GM23338 (cell line): ENCODE data around the gene DOK7. TPM values are rescaled to one million over a fixed set of nuclear protein-coding genes. Genes with fewer than 3 reads are reported as not detected.

Experiments
- ATAC-seq: fragments of 200-7000 bp; cut with Tn5 transposase; 3 replicates; pipeline ENCODE4 v1.9.1; 2020
- DNase-seq: peaks from one replicate; pipeline ENCODE4 v3.0.0-alpha.2; 2015; ENCODE audit warnings: low spot score
- H2AFZ ChIP-seq: fragments of 200-600 bp; sonication (generic); 2 replicates; pipeline ENCODE4 v1.8.0; 2016; ENCODE audit warnings: antibody characterized with exemption, mild to moderate bottlenecking, moderate library complexity
- H3F3A ChIP-seq: fragments of 200-600 bp; sonication (generic); replicated peaks from 2 replicates; pipeline ENCODE4 v1.8.0; 2017; ENCODE audit warnings: antibody characterized with exemption, mixed run types, low read depth
- H3K27ac ChIP-seq: fragments of 200-600 bp; sonication (generic); 2 replicates; pipeline ENCODE4 v1.6.1; 2016; ENCODE audit warnings: low read depth
- H3K27me3 ChIP-seq: fragments of 200-600 bp; sonication (generic); 2 replicates; pipeline ENCODE4 v1.8.0; 2016; ENCODE audit warnings: mild to moderate bottlenecking, mixed run types, moderate library complexity; ENCODE audit not compliant: insufficient read depth
- H3K36me3 ChIP-seq: fragments of 200-600 bp; sonication (generic); 2 replicates; pipeline ENCODE4 v1.8.0; 2016; ENCODE audit warnings: mild to moderate bottlenecking; ENCODE audit not compliant: insufficient read depth
- H3K4me1 ChIP-seq: fragments of 200-600 bp; sonication (generic); 2 replicates; pipeline ENCODE4 v1.8.0; 2016; ENCODE audit warnings: mild to moderate bottlenecking, moderate library complexity; ENCODE audit not compliant: insufficient read depth
- H3K4me2 ChIP-seq: fragments of 200-600 bp; sonication (generic); 2 replicates; pipeline ENCODE4 v1.7.1; 2017; ENCODE audit warnings: mixed run types
- H3K4me3 ChIP-seq: fragments of 200-600 bp; sonication (generic); 2 replicates; pipeline ENCODE4 v1.6.1; 2016; ENCODE audit warnings: mixed run types
- H3K79me2 ChIP-seq: fragments of 200-600 bp; sonication (generic); replicated peaks from 2 replicates; pipeline ENCODE4 v1.8.0; 2017; ENCODE audit warnings: mild to moderate bottlenecking; ENCODE audit not compliant: insufficient read depth
- H3K9me2 ChIP-seq: fragments of 200-600 bp; sonication (generic); 2 replicates; pipeline ENCODE4 v1.8.0; 2017; ENCODE audit not compliant: insufficient read depth
- H4K20me1 ChIP-seq: fragments of 200-600 bp; sonication (generic); replicated peaks from 2 replicates; pipeline ENCODE4 v1.8.0; 2017; ENCODE audit warnings: mild to moderate bottlenecking; ENCODE audit not compliant: insufficient read depth
- H3K27ac Mint-ChIP-seq: 2 replicates; pipeline ENCODE4 v1.8.0; 2020; ENCODE audit warnings: inconsistent platforms, mild to moderate bottlenecking, moderate library complexity, mixed read lengths
- H3K27me3 Mint-ChIP-seq: 3 replicates; pipeline ENCODE4 v1.8.0; 2022; ENCODE audit warnings: low read depth, mild to moderate bottlenecking, moderate library complexity, mixed read lengths, inconsistent platforms; ENCODE audit not compliant: insufficient read depth, poor library complexity
- H3K36me3 Mint-ChIP-seq: 3 replicates; pipeline ENCODE4 v1.8.0; 2021; ENCODE audit warnings: low read depth, mild to moderate bottlenecking, inconsistent platforms, moderate library complexity, mixed read lengths
- H3K4me1 Mint-ChIP-seq: 3 replicates; pipeline ENCODE4 v1.8.0; 2020; ENCODE audit warnings: mild to moderate bottlenecking, inconsistent platforms, mixed read lengths
- H3K4me3 Mint-ChIP-seq: 3 replicates; pipeline ENCODE4 v1.8.0; 2021; ENCODE audit warnings: moderate library complexity, mild to moderate bottlenecking, inconsistent platforms, mixed read lengths
- H3K9me3 Mint-ChIP-seq: 3 replicates; pipeline ENCODE4 v1.8.0; 2020; ENCODE audit warnings: moderate library complexity, mild to moderate bottlenecking, inconsistent platforms, mixed read lengths
- CREB1 ChIP-seq: fragments of 250-450 bp; sonication (Bioruptor Pico); IDR thresholded peaks from 2 replicates; pipeline ENCODE4 v1.5.0; 2020; ENCODE audit warnings: low read depth, mild to moderate bottlenecking, moderate library complexity
- EZH2 ChIP-seq: fragments of 200-600 bp; sonication (generic); IDR thresholded peaks from one replicate; pipeline ENCODE4 v1.8.0; 2017; ENCODE audit warnings: antibody characterized with exemption, mild to moderate bottlenecking, low read depth; ENCODE audit not compliant: unreplicated experiment
- EZH2phosphoT487 ChIP-seq: fragments of 200-600 bp; sonication (generic); IDR thresholded peaks from one replicate; pipeline ENCODE4 v1.8.1; 2018; ENCODE audit warnings: antibody characterized with exemption; ENCODE audit not compliant: unreplicated experiment
- JUNB ChIP-seq: IDR thresholded peaks from one replicate; pipeline ENCODE4 v1.6.1; 2016; ENCODE audit warnings: antibody characterized with exemption; ENCODE audit not compliant: unreplicated experiment
- NANOG ChIP-seq: IDR thresholded peaks from 2 replicates; pipeline ENCODE4 v1.6.1; 2016; ENCODE audit warnings: antibody characterized with exemption, borderline replicate concordance
- POLR2AphosphoS5 ChIP-seq: IDR thresholded peaks from 2 replicates; pipeline ENCODE4 v1.6.1; 2016; ENCODE audit warnings: antibody characterized with exemption, low read depth
- STAT1 ChIP-seq: IDR thresholded peaks from one replicate; pipeline ENCODE4 v1.6.1; 2016; ENCODE audit warnings: antibody characterized with exemption; ENCODE audit not compliant: unreplicated experiment
- ZNF114 ChIP-seq: fragments of 250-450 bp; sonication (Bioruptor Pico); IDR thresholded peaks from 2 replicates; pipeline ENCODE4 v1.5.0; 2020; ENCODE audit warnings: mild to moderate bottlenecking, moderate library complexity
- ZNF331 ChIP-seq: fragments of 250-450 bp; sonication (Bioruptor Pico); IDR thresholded peaks from 2 replicates; pipeline ENCODE4 v1.5.0; 2020; ENCODE audit warnings: low read depth, mild to moderate bottlenecking, moderate library complexity
- polyA plus RNA-seq: library from polyadenylated mRNA; unstranded; fragments of >200 nt; fragmentation: Nextera tagmentation; extraction: Ambion mirVana; gene quantifications from 2 replicates; pipeline ENCODE4 v1.2.1, GENCODE V29; 2016
- total RNA-seq: library from RNA; depleted of rRNA; stranded (reverse); fragments of >200 nt; shearing (Covaris generic); gene quantifications from 2 replicates; pipeline ENCODE4 v1.2.3, GENCODE V29; 2014
- TF ChIP-seq, protein P1 (sequence below): IDR thresholded peaks from 2 replicates; pipeline ENCODE4 v1.6.1; 2016; ENCODE audit warnings: antibody characterized with exemption
- TF ChIP-seq, protein P2 (sequence below): fragments of 250-450 bp; sonication (Bioruptor Pico); IDR thresholded peaks from 2 replicates; pipeline ENCODE4 v1.5.0; 2020; ENCODE audit warnings: mild to moderate bottlenecking, moderate library complexity
- TF ChIP-seq, protein P3 (sequence below): IDR thresholded peaks from one replicate; pipeline ENCODE4 v1.6.1; 2018; ENCODE audit warnings: antibody characterized with exemption; ENCODE audit not compliant: unreplicated experiment
- TF ChIP-seq, protein P4 (sequence below), 2 experiments: fragments of 200-600 bp in 1 of 2; sonication (generic) in 1 of 2; conservative IDR thresholded peaks; 2 replicates each; pipeline versions ENCODE4 v1.5.1 to v1.6.1; 2016 to 2017; ENCODE audit warnings: antibody characterized with exemption in 2 of 2, low read depth in 2 of 2, mild to moderate bottlenecking in 2 of 2, moderate library complexity in 1 of 2

DOK7 gene
- total and polyA plus RNA-seq, 2 experiments from 2014 or later, result 0.34 to 0.52 TPM

DNA sequence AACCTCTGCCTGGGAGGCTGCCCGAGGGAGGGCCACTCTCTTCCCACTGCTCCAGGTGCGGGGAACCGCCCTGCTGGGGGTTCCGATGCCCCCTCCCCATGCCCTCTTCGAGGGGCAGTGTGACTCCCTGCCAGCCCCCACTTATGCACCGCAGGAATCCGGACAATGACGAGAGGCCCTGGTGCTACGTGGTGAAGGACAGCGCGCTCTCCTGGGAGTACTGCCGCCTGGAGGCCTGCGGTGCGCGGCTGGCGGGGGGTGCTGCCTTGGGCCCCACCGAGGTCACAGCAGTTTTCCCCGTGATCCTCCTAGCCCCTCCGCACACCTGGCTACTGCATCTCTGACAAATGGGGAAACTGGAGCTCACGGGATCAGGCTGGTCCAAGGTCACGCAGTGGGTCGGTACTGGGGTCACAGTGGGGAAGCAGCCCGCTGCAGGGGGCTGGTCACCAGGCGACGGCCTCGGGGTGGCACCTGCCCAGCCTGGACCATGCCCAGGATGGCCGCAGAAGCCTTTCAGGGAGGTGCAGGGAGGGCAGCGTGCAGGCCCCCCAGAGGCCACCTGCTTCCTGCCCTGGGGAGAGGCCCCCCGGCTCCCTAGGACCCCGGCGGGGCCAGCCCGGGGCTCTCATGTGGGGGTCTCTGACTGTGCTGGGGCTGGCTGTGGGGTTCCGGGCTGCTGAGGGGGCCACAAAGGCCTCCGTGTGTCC, 17.8 kb upstream of the DOK7 start:
- no peaks in the 10 kb centered on the region for H3K79me2 ChIP-seq
- H2AFZ ChIP-seq, result no peak overlapping the region
- no peaks in the 10 kb centered on the region for H3K9me3 Mint-ChIP-seq
- no peak for DNase-seq
- H4K20me1 ChIP-seq, result no peaks in the 10 kb centered on the region
- no peak overlapping the region for H3K4me2 ChIP-seq
- peaks cover 4% of the 10 kb centered on the region for H3K27me3 Mint-ChIP-seq
- no peak overlapping the region for H3K4me3 Mint-ChIP-seq
- no peaks in the 10 kb centered on the region for H3K4me1 Mint-ChIP-seq
- no peaks in the 10 kb centered on the region for H3K36me3 ChIP-seq
- no peak overlapping the region for H3K27ac Mint-ChIP-seq
- H3K4me3 ChIP-seq, result no peak overlapping the region
- no peaks in the 10 kb centered on the region for H3F3A ChIP-seq
- H3K9me2 ChIP-seq, result no peaks in the 10 kb centered on the region
- no peaks in the 10 kb centered on the region for H3K36me3 Mint-ChIP-seq
- H3K27ac ChIP-seq, result no peak overlapping the region
- no peaks in the 10 kb centered on the region for H3K4me1 ChIP-seq
- no peaks in the 10 kb centered on the region for H3K27me3 ChIP-seq
- no peak for TF ChIP-seq JUNB
- no peak for TF ChIP-seq CREB1 (CRISPR knock-in tag)
- TF ChIP-seq, protein P1, sequence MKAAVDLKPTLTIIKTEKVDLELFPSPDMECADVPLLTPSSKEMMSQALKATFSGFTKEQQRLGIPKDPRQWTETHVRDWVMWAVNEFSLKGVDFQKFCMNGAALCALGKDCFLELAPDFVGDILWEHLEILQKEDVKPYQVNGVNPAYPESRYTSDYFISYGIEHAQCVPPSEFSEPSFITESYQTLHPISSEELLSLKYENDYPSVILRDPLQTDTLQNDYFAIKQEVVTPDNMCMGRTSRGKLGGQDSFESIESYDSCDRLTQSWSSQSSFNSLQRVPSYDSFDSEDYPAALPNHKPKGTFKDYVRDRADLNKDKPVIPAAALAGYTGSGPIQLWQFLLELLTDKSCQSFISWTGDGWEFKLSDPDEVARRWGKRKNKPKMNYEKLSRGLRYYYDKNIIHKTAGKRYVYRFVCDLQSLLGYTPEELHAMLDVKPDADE, result no peak
- TF ChIP-seq, protein P2, sequence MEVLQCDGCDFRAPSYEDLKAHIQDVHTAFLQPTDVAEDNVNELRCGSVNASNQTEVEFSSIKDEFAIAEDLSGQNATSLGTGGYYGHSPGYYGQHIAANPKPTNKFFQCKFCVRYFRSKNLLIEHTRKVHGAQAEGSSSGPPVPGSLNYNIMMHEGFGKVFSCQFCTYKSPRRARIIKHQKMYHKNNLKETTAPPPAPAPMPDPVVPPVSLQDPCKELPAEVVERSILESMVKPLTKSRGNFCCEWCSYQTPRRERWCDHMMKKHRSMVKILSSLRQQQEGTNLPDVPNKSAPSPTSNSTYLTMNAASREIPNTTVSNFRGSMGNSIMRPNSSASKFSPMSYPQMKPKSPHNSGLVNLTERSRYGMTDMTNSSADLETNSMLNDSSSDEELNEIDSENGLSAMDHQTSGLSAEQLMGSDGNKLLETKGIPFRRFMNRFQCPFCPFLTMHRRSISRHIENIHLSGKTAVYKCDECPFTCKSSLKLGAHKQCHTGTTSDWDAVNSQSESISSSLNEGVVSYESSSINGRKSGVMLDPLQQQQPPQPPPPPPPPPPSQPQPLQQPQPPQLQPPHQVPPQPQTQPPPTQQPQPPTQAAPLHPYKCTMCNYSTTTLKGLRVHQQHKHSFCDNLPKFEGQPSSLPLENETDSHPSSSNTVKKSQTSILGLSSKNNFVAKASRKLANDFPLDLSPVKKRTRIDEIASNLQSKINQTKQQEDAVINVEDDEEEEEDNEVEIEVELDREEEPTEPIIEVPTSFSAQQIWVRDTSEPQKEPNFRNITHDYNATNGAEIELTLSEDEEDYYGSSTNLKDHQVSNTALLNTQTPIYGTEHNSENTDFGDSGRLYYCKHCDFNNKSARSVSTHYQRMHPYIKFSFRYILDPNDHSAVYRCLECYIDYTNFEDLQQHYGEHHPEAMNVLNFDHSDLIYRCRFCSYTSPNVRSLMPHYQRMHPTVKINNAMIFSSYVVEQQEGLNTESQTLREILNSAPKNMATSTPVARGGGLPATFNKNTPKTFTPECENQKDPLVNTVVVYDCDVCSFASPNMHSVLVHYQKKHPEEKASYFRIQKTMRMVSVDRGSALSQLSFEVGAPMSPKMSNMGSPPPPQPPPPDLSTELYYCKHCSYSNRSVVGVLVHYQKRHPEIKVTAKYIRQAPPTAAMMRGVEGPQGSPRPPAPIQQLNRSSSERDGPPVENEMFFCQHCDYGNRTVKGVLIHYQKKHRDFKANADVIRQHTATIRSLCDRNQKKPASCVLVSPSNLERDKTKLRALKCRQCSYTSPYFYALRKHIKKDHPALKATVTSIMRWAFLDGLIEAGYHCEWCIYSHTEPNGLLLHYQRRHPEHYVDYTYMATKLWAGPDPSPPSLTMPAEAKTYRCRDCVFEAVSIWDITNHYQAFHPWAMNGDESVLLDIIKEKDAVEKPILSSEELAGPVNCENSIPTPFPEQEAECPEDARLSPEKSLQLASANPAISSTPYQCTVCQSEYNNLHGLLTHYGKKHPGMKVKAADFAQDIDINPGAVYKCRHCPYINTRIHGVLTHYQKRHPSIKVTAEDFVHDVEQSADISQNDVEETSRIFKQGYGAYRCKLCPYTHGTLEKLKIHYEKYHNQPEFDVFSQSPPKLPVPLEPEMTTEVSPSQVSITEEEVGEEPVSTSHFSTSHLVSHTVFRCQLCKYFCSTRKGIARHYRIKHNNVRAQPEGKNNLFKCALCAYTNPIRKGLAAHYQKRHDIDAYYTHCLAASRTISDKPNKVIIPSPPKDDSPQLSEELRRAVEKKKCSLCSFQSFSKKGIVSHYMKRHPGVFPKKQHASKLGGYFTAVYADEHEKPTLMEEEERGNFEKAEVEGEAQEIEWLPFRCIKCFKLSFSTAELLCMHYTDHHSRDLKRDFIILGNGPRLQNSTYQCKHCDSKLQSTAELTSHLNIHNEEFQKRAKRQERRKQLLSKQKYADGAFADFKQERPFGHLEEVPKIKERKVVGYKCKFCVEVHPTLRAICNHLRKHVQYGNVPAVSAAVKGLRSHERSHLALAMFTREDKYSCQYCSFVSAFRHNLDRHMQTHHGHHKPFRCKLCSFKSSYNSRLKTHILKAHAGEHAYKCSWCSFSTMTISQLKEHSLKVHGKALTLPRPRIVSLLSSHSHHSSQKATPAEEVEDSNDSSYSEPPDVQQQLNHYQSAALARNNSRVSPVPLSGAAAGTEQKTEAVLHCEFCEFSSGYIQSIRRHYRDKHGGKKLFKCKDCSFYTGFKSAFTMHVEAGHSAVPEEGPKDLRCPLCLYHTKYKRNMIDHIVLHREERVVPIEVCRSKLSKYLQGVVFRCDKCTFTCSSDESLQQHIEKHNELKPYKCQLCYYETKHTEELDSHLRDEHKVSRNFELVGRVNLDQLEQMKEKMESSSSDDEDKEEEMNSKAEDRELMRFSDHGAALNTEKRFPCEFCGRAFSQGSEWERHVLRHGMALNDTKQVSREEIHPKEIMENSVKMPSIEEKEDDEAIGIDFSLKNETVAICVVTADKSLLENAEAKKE (CRISPR knock-in tag), result no peak
- TF ChIP-seq STAT1, result no peak
- no peak for TF ChIP-seq EZH2
- TF ChIP-seq NANOG, result no peak
- TF ChIP-seq EZH2phosphoT487, result no peak
- TF ChIP-seq, protein P3, sequence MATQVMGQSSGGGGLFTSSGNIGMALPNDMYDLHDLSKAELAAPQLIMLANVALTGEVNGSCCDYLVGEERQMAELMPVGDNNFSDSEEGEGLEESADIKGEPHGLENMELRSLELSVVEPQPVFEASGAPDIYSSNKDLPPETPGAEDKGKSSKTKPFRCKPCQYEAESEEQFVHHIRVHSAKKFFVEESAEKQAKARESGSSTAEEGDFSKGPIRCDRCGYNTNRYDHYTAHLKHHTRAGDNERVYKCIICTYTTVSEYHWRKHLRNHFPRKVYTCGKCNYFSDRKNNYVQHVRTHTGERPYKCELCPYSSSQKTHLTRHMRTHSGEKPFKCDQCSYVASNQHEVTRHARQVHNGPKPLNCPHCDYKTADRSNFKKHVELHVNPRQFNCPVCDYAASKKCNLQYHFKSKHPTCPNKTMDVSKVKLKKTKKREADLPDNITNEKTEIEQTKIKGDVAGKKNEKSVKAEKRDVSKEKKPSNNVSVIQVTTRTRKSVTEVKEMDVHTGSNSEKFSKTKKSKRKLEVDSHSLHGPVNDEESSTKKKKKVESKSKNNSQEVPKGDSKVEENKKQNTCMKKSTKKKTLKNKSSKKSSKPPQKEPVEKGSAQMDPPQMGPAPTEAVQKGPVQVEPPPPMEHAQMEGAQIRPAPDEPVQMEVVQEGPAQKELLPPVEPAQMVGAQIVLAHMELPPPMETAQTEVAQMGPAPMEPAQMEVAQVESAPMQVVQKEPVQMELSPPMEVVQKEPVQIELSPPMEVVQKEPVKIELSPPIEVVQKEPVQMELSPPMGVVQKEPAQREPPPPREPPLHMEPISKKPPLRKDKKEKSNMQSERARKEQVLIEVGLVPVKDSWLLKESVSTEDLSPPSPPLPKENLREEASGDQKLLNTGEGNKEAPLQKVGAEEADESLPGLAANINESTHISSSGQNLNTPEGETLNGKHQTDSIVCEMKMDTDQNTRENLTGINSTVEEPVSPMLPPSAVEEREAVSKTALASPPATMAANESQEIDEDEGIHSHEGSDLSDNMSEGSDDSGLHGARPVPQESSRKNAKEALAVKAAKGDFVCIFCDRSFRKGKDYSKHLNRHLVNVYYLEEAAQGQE, result no peak
- TF ChIP-seq ZNF331, result no peak
- TF ChIP-seq ZNF114 (CRISPR knock-in tag), result no peak
- TF ChIP-seq, protein P4, sequence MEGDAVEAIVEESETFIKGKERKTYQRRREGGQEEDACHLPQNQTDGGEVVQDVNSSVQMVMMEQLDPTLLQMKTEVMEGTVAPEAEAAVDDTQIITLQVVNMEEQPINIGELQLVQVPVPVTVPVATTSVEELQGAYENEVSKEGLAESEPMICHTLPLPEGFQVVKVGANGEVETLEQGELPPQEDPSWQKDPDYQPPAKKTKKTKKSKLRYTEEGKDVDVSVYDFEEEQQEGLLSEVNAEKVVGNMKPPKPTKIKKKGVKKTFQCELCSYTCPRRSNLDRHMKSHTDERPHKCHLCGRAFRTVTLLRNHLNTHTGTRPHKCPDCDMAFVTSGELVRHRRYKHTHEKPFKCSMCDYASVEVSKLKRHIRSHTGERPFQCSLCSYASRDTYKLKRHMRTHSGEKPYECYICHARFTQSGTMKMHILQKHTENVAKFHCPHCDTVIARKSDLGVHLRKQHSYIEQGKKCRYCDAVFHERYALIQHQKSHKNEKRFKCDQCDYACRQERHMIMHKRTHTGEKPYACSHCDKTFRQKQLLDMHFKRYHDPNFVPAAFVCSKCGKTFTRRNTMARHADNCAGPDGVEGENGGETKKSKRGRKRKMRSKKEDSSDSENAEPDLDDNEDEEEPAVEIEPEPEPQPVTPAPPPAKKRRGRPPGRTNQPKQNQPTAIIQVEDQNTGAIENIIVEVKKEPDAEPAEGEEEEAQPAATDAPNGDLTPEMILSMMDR (conservative IDR thresholded peaks at IDR 0.05; ENCODE audit: low read depth in 2 of 2), result no peak
- no peak for TF ChIP-seq POLR2AphosphoS5
- ATAC-seq, result no peak
